ENCODE measurements around the gene ARID1A. TPM values are rescaled to one million over a fixed set of nuclear protein-coding genes. Genes with fewer than 3 reads are reported as not detected.

The ARID1A gene
- total RNA-seq, 1 experiment from 2014 or later = 60.5 TPM

DNA sequence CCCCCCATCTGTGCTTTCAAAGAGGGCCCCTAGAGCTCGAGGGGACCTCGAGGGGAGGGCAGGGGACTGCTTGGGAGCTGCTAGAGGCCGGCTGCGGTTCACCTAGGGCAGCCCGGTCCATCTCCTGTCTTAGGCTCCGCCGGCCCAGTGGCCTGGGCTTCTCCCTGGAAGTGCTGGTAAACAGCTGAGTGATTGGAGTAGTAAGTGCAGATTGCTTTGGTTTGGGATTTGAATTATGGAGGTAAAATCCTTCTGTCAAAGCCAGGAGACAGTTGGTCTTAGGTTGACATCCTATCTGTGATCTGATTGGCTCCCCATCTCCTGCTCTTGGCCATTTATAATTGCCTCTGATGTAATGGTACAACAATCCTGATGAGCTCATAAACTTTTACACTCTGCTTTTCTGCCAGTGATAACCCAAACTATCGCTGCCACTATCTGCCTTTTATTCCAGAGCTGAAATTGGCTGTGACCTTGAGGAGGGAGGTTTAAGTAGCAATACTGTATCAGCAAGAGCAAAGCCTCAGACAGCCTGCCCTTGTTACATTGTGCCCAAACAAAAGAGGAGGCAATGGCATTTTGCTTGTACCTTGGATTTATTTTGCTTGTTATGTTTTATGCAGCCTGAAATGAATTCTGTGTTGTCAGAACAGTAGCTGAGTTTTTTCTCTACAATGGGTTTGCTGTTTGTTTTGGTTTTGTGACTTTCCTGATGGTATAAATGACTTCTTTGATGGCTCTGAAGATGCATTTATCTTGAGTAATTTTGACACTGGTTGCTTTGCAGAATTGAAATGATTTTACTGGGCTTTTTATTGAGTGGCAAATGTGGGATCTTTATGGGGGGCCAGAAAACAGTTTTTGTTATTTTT is 2.4 kb downstream of the ARID1A start:
- ChIA-PET POLR2A (ENCODE audit: unreplicated experiment) (interaction anchor here (0.6 to 0.8 kb wide), 5 partner anchors 48 to 396 kb away, joined by 3 to 5 read pairs (median 4); no protein-coding TSS in a partner anchor), CTCF (interaction anchor here (0.6 to 1.3 kb wide), 4 partner anchors 20 to 39 kb away, joined by 3 to 5 read pairs (median 4); no protein-coding TSS in a partner anchor)
- TF ChIP-seq, protein P1, sequence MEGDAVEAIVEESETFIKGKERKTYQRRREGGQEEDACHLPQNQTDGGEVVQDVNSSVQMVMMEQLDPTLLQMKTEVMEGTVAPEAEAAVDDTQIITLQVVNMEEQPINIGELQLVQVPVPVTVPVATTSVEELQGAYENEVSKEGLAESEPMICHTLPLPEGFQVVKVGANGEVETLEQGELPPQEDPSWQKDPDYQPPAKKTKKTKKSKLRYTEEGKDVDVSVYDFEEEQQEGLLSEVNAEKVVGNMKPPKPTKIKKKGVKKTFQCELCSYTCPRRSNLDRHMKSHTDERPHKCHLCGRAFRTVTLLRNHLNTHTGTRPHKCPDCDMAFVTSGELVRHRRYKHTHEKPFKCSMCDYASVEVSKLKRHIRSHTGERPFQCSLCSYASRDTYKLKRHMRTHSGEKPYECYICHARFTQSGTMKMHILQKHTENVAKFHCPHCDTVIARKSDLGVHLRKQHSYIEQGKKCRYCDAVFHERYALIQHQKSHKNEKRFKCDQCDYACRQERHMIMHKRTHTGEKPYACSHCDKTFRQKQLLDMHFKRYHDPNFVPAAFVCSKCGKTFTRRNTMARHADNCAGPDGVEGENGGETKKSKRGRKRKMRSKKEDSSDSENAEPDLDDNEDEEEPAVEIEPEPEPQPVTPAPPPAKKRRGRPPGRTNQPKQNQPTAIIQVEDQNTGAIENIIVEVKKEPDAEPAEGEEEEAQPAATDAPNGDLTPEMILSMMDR (conservative IDR thresholded peaks at IDR 0.05) = no peak
- no peak for TF ChIP-seq EZH2 (IDR thresholded peaks at IDR 0.05; ENCODE audit: low read depth)
- peaks cover 32% of the 10 kb centered on the region for H3F3A ChIP-seq (ENCODE audit: insufficient read depth, low read depth)
- peak overlapping the region; percentile 99 for H3K4me2 ChIP-seq
- peaks cover 69% of the 10 kb centered on the region for H3K4me1 ChIP-seq (replicated peaks; ENCODE audit: insufficient read depth)
- H3K79me2 ChIP-seq (ENCODE audit: low read depth) = peaks cover 81% of the 10 kb centered on the region
- no peaks in the 10 kb centered on the region for H3K9me2 ChIP-seq (ENCODE audit: insufficient read depth)
- peaks cover 5% of the 10 kb centered on the region; the same call in 1 of the 2 replicates for H4K20me1 ChIP-seq (ENCODE audit: insufficient read depth)
- H2AFZ ChIP-seq = no peak overlapping the region
- 0 out of 2 replicates have a peak, but pooled peaks cover 7% of the 10 kb centered on the region for H3K36me3 ChIP-seq (ENCODE audit: low read depth)
- DNase-seq = peak; percentile 35 to 80
- intact Hi-C loops (cut with micrococcal nuclease; ENCODE audit: unreplicated experiment) = loop anchor here (5.0 to 10.0 kb wide), 2 partner anchors 34 to 167 kb away; partner anchors contain the start of gene SFN
- BruUV-seq (replicated peaks) = TSS peak; percentile 31
- peak overlapping the region; percentile 67 for H3K4me3 ChIP-seq
- peak overlapping the region; percentile 79 for H3K27ac ChIP-seq
- H3K27me3 ChIP-seq (ENCODE audit: insufficient read depth, low read depth) = no peaks in the 10 kb centered on the region
- H3K9me3 ChIP-seq (ENCODE audit: insufficient read depth, low read depth) = no peaks in the 10 kb centered on the region

DNA sequence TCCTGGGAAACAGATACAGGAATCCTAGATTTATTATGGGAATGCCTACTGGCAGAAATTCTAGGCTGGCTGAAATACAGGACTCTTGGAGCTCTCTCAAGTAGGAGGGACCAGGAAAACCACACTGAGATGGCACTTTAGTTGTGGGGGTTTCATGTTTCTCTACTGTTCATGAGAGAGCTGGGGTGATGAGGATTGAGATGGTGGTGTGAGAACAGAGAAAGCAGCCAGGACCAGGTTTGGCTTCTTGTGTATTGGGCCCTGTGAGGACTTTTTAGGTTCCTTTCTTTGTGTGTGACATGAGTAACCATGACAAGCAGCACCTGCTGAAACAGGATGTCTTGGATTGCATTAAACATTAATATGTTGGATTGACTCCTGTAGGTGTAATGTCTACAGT is 4.9 kb downstream of the ARID1A start:
- no peak for DNase-seq
- intact Hi-C loops (cut with micrococcal nuclease; ENCODE audit: unreplicated experiment) = no loop called here
- H3K9me2 ChIP-seq (ENCODE audit: insufficient read depth) = no peaks in the 10 kb centered on the region
- no peaks in the 10 kb centered on the region for H3K27me3 ChIP-seq (ENCODE audit: insufficient read depth, low read depth)
- peaks cover 10% of the 10 kb centered on the region; the same call in 1 of the 2 replicates for H3K36me3 ChIP-seq (ENCODE audit: low read depth)
- H3K4me1 ChIP-seq (replicated peaks; ENCODE audit: insufficient read depth) = peaks cover 73% of the 10 kb centered on the region
- H3F3A ChIP-seq (ENCODE audit: insufficient read depth, low read depth) = peaks cover 43% of the 10 kb centered on the region
- H3K9me3 ChIP-seq (ENCODE audit: insufficient read depth, low read depth) = no peaks in the 10 kb centered on the region
- H3K4me2 ChIP-seq = peak overlapping the region; percentile 99
- no peak overlapping the region for H2AFZ ChIP-seq
- peaks cover 5% of the 10 kb centered on the region; the same call in 1 of the 2 replicates for H4K20me1 ChIP-seq (ENCODE audit: insufficient read depth)
- H3K27ac ChIP-seq = peak overlapping the region; percentile 90
- ChIA-PET POLR2A (ENCODE audit: unreplicated experiment) (interaction anchor here (0.6 kb wide), 1 partner anchor 989 kb away, joined by 5 read pairs; no protein-coding TSS in a partner anchor), CTCF (interaction anchor here (1.4 kb wide), 1 partner anchor 177 kb away, joined by 3 read pairs; no protein-coding TSS in a partner anchor)
- H3K4me3 ChIP-seq = peak overlapping the region; percentile 67; the same call in 1 of the 2 replicates
- TF ChIP-seq, protein P1 (conservative IDR thresholded peaks at IDR 0.05) = no peak
- TF ChIP-seq EZH2 (IDR thresholded peaks at IDR 0.05; ENCODE audit: low read depth) = no peak
- no TSS peak for BruUV-seq (replicated peaks)
- H3K79me2 ChIP-seq (ENCODE audit: low read depth) = peaks cover 91% of the 10 kb centered on the region

- H3K27me3 ChIP-seq (ENCODE audit: insufficient read depth, low read depth) = no peaks in the 10 kb centered on the region
- H3K36me3 ChIP-seq (ENCODE audit: low read depth) = peaks cover 10% of the 10 kb centered on the region; the same call in 1 of the 2 replicates
- POLR2A ChIA-PET (ENCODE audit: unreplicated experiment) = interaction anchor here (0.6 to 1.0 kb wide), 7 partner anchors 9 to 226 kb away, joined by 3 to 8 read pairs (median 4); partner anchors contain the start of gene NUDC
- H4K20me1 ChIP-seq (ENCODE audit: insufficient read depth) = peaks cover 5% of the 10 kb centered on the region; the same call in 1 of the 2 replicates
- H3K4me3 ChIP-seq = peak overlapping the region; percentile 67
- BruUV-seq (replicated peaks) = no TSS peak
- peak in 1 of 2 experiments; percentile 57 for DNase-seq
- peaks cover 79% of the 10 kb centered on the region for H3K4me1 ChIP-seq (replicated peaks; ENCODE audit: insufficient read depth)
- H2AFZ ChIP-seq = no peak overlapping the region
- CTCF ChIA-PET = interaction anchor here (1.4 kb wide), 1 partner anchor 176 kb away, joined by 3 read pairs; no protein-coding TSS in a partner anchor
- peak overlapping the region; percentile 99 for H3K4me2 ChIP-seq
- no peaks in the 10 kb centered on the region for H3K9me2 ChIP-seq (ENCODE audit: insufficient read depth)
- H3F3A ChIP-seq (ENCODE audit: insufficient read depth, low read depth) = peaks cover 49% of the 10 kb centered on the region
- TF ChIP-seq, protein P1 (conservative IDR thresholded peaks at IDR 0.05) = no peak
- peaks cover 95% of the 10 kb centered on the region for H3K79me2 ChIP-seq (ENCODE audit: low read depth)
- intact Hi-C loops (cut with micrococcal nuclease; ENCODE audit: unreplicated experiment) = no loop called here
- no peaks in the 10 kb centered on the region for H3K9me3 ChIP-seq (ENCODE audit: insufficient read depth, low read depth)
- H3K27ac ChIP-seq = peak overlapping the region; percentile 90
These were observed 5.6 kb downstream of the ARID1A start for GRCh38 chr1:26701266-26701994.

Data from PC-9 (cell line).